ENCODE results near the gene TOMM34. TPM values are rescaled to one million over a fixed set of nuclear protein-coding genes. Genes with fewer than 3 reads are reported as not detected.
A peak's percentile ranks its signal among the peaks of the same experiment; 100 is the strongest.

TOMM34 gene
- total and polyA plus RNA-seq, 9 of the 15 experiments (the other 6 are each of a cell fraction or from before 2014, with no cell fraction given), result 18.1 to 69.4 (median 41.7) TPM

DNA sequence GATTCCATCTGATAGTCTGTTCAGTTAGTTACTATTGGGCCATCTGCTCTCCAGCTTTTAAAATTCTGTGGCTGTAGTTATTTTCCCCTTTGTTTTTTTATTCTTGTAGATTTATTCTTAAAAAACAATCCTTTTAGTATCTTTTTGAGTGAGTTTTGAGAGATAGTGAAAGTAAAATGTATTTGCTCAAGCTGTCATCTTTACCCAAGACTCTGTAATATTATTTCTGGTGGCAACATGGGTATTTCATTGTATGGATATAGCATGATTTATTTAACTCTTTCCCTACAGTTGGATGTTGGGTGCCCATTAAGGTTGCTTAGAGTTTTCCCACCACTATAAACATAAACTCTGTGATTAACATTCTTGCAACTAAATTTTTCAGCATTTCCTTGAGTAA, 30.8 kb upstream of the TOMM34 start:
- in situ Hi-C loops (cut with MboI), result no loop called here
- no peak overlapping the region for H3K4me2 ChIP-seq (ENCODE audit: insufficient read depth, low read length)
- H3K9me1 ChIP-seq (ENCODE audit: control insufficient read depth, insufficient read depth, low read length), result no peaks in the 10 kb centered on the region
- no peaks in the 10 kb centered on the region for H3K9me3 ChIP-seq (replicated peaks; ENCODE audit: control insufficient read depth, insufficient read depth, low read depth, low read length)
- no peak overlapping the region for H3K9ac ChIP-seq (ENCODE audit: insufficient read depth in 1 of 2, low read depth in 2 of 2, low read length in 2 of 2)
- peak overlapping the region; percentile 26; the same call in 1 of the 3 replicates for H3K27ac ChIP-seq (ENCODE audit: extremely low read depth, low read depth, low read length)
- FAIRE-seq (no peak), DNase-seq (ENCODE audit: extremely low read depth in 1 of 4, low spot score in 3 of 4) (no peak), ATAC-seq (no peak)
- no peaks in the 10 kb centered on the region for H3K27me3 ChIP-seq (ENCODE audit: control insufficient read depth in 2 of 2, insufficient read depth in 2 of 2, low read length in 2 of 2)
- no peak overlapping the region for H2AFZ ChIP-seq (ENCODE audit: low read depth, low read length)
- H4K20me1 ChIP-seq (replicated peaks; ENCODE audit: control insufficient read depth, insufficient read depth, low read length), result no peaks in the 10 kb centered on the region
- intact Hi-C loops (cut with micrococcal nuclease), result no loop called here
- H3K4me3 ChIP-seq, result no peak overlapping the region
- peaks cover 45% of the 10 kb centered on the region for H3K36me3 ChIP-seq (ENCODE audit: control insufficient read depth, insufficient read depth, low read length)
- no peak for TF ChIP-seq RBM39 (optimal IDR thresholded peaks at IDR 0.05; ENCODE audit: low read depth, low read length)
- TF ChIP-seq ZBED1 (IDR thresholded peaks at IDR 0.05), result no peak
- TF ChIP-seq POLR2G (IDR thresholded peaks at IDR 0.05; ENCODE audit: low read depth, low read length), result no peak
- TF ChIP-seq SMARCB1 (IDR thresholded peaks at IDR 0.05; ENCODE audit: insufficient read length, low read depth), result no peak
- TF ChIP-seq, protein P1, sequence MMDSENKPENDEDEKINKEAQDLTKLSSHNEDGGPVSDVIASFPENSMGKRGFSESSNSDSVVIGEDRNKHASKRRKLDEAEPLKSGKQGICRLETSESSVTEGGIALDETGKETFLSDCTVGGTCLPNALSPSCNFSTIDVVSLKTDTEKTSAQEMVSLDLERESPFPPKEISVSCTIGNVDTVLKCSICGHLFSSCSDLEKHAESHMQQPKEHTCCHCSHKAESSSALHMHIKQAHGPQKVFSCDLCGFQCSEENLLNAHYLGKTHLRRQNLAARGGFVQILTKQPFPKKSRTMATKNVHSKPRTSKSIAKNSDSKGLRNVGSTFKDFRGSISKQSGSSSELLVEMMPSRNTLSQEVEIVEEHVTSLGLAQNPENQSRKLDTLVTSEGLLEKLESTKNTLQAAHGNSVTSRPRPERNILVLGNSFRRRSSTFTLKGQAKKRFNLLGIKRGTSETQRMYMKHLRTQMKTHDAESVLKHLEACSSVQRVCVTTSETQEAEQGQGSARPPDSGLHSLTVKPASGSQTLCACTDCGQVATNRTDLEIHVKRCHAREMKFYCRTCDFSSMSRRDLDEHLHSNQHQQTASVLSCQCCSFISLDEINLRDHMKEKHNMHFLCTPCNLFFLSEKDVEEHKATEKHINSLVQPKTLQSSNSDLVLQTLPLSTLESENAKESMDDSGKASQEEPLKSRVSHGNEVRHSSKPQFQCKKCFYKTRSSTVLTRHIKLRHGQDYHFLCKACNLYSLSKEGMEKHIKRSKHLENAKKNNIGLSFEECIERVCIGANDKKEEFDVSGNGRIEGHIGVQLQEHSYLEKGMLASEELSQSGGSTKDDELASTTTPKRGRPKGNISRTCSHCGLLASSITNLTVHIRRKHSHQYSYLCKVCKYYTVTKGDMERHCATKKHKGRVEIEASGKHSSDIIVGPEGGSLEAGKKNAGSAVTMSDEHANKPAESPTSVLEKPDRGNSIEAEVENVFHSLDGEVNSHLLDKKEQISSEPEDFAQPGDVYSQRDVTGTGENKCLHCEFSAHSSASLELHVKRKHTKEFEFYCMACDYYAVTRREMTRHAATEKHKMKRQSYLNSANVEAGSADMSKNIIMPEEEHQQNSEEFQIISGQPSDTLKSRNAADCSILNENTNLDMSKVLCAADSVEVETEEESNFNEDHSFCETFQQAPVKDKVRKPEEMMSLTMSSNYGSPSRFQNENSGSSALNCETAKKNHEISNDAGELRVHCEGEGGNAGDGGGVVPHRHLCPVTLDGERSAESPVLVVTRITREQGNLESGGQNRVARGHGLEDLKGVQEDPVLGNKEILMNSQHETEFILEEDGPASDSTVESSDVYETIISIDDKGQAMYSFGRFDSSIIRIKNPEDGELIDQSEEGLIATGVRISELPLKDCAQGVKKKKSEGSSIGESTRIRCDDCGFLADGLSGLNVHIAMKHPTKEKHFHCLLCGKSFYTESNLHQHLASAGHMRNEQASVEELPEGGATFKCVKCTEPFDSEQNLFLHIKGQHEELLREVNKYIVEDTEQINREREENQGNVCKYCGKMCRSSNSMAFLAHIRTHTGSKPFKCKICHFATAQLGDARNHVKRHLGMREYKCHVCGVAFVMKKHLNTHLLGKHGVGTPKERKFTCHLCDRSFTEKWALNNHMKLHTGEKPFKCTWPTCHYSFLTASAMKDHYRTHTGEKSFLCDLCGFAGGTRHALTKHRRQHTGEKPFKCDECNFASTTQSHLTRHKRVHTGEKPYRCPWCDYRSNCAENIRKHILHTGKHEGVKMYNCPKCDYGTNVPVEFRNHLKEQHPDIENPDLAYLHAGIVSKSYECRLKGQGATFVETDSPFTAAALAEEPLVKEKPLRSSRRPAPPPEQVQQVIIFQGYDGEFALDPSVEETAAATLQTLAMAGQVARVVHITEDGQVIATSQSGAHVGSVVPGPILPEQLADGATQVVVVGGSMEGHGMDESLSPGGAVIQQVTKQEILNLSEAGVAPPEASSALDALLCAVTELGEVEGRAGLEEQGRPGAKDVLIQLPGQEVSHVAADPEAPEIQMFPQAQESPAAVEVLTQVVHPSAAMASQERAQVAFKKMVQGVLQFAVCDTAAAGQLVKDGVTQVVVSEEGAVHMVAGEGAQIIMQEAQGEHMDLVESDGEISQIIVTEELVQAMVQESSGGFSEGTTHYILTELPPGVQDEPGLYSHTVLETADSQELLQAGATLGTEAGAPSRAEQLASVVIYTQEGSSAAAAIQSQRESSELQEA (IDR thresholded peaks at IDR 0.05; ENCODE audit: low read depth), result no peak
- TF ChIP-seq ZNF24 (IDR thresholded peaks at IDR 0.05), result no peak
- TF ChIP-seq, protein P2, sequence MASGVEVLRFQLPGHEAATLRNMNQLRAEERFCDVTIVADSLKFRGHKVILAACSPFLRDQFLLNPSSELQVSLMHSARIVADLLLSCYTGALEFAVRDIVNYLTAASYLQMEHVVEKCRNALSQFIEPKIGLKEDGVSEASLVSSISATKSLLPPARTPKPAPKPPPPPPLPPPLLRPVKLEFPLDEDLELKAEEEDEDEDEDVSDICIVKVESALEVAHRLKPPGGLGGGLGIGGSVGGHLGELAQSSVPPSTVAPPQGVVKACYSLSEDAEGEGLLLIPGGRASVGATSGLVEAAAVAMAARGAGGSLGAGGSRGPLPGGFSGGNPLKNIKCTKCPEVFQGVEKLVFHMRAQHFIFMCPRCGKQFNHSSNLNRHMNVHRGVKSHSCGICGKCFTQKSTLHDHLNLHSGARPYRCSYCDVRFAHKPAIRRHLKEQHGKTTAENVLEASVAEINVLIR (CRISPR knock-in tag; IDR thresholded peaks at IDR 0.05), result no peak
- TF ChIP-seq FOXA1 (IDR thresholded peaks at IDR 0.05; ENCODE audit: borderline replicate concordance), result no peak
- no peak for TF ChIP-seq ZNF174 (CRISPR knock-in tag; IDR thresholded peaks at IDR 0.05)
- no peak for TF ChIP-seq ZNF121 (CRISPR knock-in tag; conservative IDR thresholded peaks at IDR 0.05)
- no peak for TF ChIP-seq EZH2 (IDR thresholded peaks at IDR 0.05; ENCODE audit: borderline replicate concordance, low read depth, low read length)
- H3K79me2 ChIP-seq (ENCODE audit: control insufficient read depth, insufficient read depth, low read length), result peaks cover 24% of the 10 kb centered on the region
- BruUV-seq (replicated peaks), result no TSS peak
- POLR2A ChIA-PET, result interaction anchor here (0.7 to 1.3 kb wide), 2 partner anchors 16 to 31 kb away, joined by 5 read pairs; partner anchors contain the start of gene TOMM34
- peaks cover 0 to 8% of the 10 kb centered on the region in 2 experiments; a peak in 4 of 5 replicates for H3K4me1 ChIP-seq (replicated peaks in 1 of 2; ENCODE audit: control insufficient read depth in 2 of 2, insufficient read depth in 2 of 2, low read length in 2 of 2)
- CTCF ChIA-PET (ENCODE audit: low intra/inter-chr PET ratio), result interaction anchor here (0.6 kb wide), 1 partner anchor 1038 kb away, joined by 3 read pairs; no protein-coding TSS in a partner anchor
